Hepatocyte (in vitro differentiated cells): ENCODE data around the gene ZNF394. TPM values are rescaled to one million over a fixed set of nuclear protein-coding genes. Genes with fewer than 3 reads are reported as not detected.

Source experiments
- DNase-seq: peaks from one replicate; pipeline ENCODE4 v3.0.0-alpha.2; 2016; ENCODE audit warnings: low spot score
- H2AFZ ChIP-seq: fragments of 200-600 bp; sonication (generic); 2 replicates; pipeline ENCODE4 v1.6.0; 2016; ENCODE audit warnings: antibody characterized with exemption, mild to moderate bottlenecking
- H3K27ac ChIP-seq: fragments of 200-600 bp; sonication (generic); 2 replicates; pipeline ENCODE4 v1.5.1; 2016; ENCODE audit warnings: mild to moderate bottlenecking
- H3K27me3 ChIP-seq: fragments of 200-600 bp; sonication (generic); 2 replicates; pipeline ENCODE4 v1.6.1; 2016
- H3K36me3 ChIP-seq: fragments of 200-600 bp; sonication (generic); replicated peaks from 2 replicates; pipeline ENCODE4 v1.5.1; 2016; ENCODE audit warnings: low read depth; ENCODE audit not compliant: insufficient read depth
- H3K4me1 ChIP-seq: fragments of 200-600 bp; sonication (generic); 2 replicates; pipeline ENCODE4 v1.5.1; 2016; ENCODE audit warnings: mild to moderate bottlenecking, moderate library complexity; ENCODE audit not compliant: insufficient read depth
- H3K4me2 ChIP-seq: fragments of 200-600 bp; sonication (generic); 2 replicates; pipeline ENCODE4 v1.6.0; 2016
- H3K4me3 ChIP-seq: fragments of 200-600 bp; sonication (generic); 2 replicates; pipeline ENCODE4 v1.5.1; 2016; ENCODE audit warnings: mild to moderate bottlenecking
- H3K79me2 ChIP-seq: fragments of 200-600 bp; sonication (generic); 2 replicates; pipeline ENCODE4 v1.6.0; 2017; ENCODE audit warnings: mild to moderate bottlenecking
- H3K9me2 ChIP-seq: fragments of 200-600 bp; sonication (generic); replicated peaks from 2 replicates; pipeline ENCODE4 v1.6.0; 2017; ENCODE audit warnings: mild to moderate bottlenecking; ENCODE audit not compliant: insufficient read depth
- H3K9me3 ChIP-seq: fragments of 200-600 bp; sonication (generic); 2 replicates; pipeline ENCODE4 v1.5.1; 2016; ENCODE audit warnings: low read depth, mild to moderate bottlenecking
- H4K20me1 ChIP-seq: fragments of 200-600 bp; sonication (generic); 2 replicates; pipeline ENCODE4 v1.6.0; 2016; ENCODE audit warnings: mild to moderate bottlenecking; ENCODE audit not compliant: insufficient read depth, poor library complexity, severe bottlenecking
- EZH2 ChIP-seq: fragments of 200-600 bp; sonication (generic); IDR thresholded peaks from 2 replicates; pipeline ENCODE4 v1.6.1; 2016; ENCODE audit warnings: antibody characterized with exemption, mild to moderate bottlenecking, borderline replicate concordance
- EZH2phosphoT487 ChIP-seq: fragments of 200-600 bp; sonication (generic); IDR thresholded peaks from one replicate; pipeline ENCODE4 v1.6.1; 2018; ENCODE audit warnings: antibody characterized with exemption, mild to moderate bottlenecking, low read depth, moderate library complexity; ENCODE audit not compliant: unreplicated experiment, severe bottlenecking
- WGBS: methylation state at CpG from one replicate; pipeline ENCODE4 v1.1.6; 2016; ENCODE audit warnings: low lambda C conversion rate; ENCODE audit errors: missing lambda C conversion rate; 5-methylcytosine and 5-hydroxymethylcytosine counted together
- polyA plus RNA-seq: library from polyadenylated mRNA; unstranded; fragments of >200 nt; fragmentation: Nextera tagmentation; extraction: Ambion mirVana; gene quantifications from 2 replicates; pipeline ENCODE4 v1.2.1, GENCODE V29; 2016
- total RNA-seq: library from RNA; depleted of rRNA; stranded (reverse); fragments of >200 nt; gene quantifications from 2 replicates; pipeline ENCODE4 v1.2.3, GENCODE V29; 2014
- TF ChIP-seq, protein P1 (sequence below): fragments of 200-600 bp; sonication (generic); IDR thresholded peaks from 2 replicates; pipeline ENCODE4 v1.5.1; 2016; ENCODE audit warnings: antibody characterized with exemption, mild to moderate bottlenecking; ENCODE audit not compliant: poor library complexity

Gene ZNF394
- total and polyA plus RNA-seq, 2 experiments from 2014 or later: 18.4 to 19.4 TPM

DNA sequence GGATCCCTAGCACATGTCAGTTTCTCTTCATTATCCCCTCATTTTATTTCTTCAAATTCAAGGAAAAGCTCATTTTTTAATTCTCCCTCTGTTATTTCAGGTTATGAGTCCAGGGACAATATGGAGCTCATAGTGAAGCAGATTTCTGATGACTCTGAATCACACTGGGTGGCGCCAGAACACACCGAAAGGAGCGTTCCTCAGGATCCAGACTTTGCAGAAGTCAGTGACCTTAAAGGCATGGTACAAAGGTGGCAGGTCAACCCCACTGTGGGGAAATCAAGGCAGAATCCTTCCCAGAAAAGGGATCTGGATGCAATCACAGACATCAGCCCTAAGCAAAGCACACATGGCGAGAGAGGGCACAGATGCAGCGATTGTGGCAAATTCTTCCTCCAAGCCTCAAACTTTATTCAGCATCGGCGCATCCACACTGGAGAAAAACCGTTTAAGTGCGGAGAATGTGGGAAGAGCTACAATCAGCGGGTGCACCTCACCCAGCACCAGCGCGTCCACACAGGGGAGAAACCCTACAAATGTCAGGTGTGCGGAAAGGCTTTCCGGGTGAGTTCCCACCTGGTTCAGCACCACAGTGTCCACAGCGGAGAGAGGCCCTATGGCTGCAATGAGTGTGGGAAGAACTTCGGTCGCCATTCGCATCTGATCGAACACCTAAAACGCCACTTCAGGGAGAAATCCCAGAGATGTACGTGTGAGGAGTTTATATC is 25.8 kb upstream of the ZNF394 start:
- peaks cover 5% of the 10 kb centered on the region for H3K36me3 ChIP-seq
- DNase-seq: no peak
- H2AFZ ChIP-seq: no peak overlapping the region
- H3K4me2 ChIP-seq: no peak overlapping the region
- no peaks in the 10 kb centered on the region for H3K4me1 ChIP-seq
- H3K79me2 ChIP-seq: no peaks in the 10 kb centered on the region
- WGBS: 97% methylated on average over 21 of the region's 21 CpGs
- TF ChIP-seq EZH2phosphoT487: no peak
- TF ChIP-seq, protein P1, sequence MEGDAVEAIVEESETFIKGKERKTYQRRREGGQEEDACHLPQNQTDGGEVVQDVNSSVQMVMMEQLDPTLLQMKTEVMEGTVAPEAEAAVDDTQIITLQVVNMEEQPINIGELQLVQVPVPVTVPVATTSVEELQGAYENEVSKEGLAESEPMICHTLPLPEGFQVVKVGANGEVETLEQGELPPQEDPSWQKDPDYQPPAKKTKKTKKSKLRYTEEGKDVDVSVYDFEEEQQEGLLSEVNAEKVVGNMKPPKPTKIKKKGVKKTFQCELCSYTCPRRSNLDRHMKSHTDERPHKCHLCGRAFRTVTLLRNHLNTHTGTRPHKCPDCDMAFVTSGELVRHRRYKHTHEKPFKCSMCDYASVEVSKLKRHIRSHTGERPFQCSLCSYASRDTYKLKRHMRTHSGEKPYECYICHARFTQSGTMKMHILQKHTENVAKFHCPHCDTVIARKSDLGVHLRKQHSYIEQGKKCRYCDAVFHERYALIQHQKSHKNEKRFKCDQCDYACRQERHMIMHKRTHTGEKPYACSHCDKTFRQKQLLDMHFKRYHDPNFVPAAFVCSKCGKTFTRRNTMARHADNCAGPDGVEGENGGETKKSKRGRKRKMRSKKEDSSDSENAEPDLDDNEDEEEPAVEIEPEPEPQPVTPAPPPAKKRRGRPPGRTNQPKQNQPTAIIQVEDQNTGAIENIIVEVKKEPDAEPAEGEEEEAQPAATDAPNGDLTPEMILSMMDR: peak; percentile 30
- no peak for TF ChIP-seq EZH2
- H3K9me3 ChIP-seq: peaks cover 9% of the 10 kb centered on the region
- H3K27me3 ChIP-seq: no peaks in the 10 kb centered on the region
- no peak overlapping the region for H3K4me3 ChIP-seq
- no peaks in the 10 kb centered on the region for H4K20me1 ChIP-seq
- no peak overlapping the region for H3K27ac ChIP-seq
- no peaks in the 10 kb centered on the region for H3K9me2 ChIP-seq

DNA sequence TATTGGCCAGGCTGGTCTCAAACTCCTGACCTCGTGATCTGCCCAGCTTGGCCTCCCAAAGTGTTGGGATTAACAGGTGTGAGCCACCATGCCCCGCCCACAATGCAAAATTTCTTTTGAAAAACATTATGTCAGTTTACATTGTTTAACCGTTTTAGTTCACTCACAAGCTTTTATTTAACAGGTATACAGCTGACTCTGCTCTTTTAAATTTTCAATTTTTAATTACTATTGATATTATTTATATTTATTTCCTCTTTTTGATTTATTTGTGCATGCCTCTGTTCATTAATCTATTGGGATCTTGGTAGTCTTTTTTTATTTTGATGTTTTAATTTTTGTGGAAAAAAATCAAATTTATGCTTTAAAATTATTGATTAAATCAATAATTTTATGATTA is 21.3 kb upstream of the ZNF394 start:
- no peak for DNase-seq
- Histone ChIP-seq H2AFZ (no peak overlapping the region), H3K79me2 (no peaks in the 10 kb centered on the region), H3K4me3 (no peak overlapping the region), H3K9me2 (no peaks in the 10 kb centered on the region), H3K27ac (no peak overlapping the region), H4K20me1 (no peaks in the 10 kb centered on the region), H3K27me3 (no peaks in the 10 kb centered on the region), H3K4me2 (no peak overlapping the region), H3K4me1 (no peaks in the 10 kb centered on the region), H3K9me3 (no peaks in the 10 kb centered on the region), H3K36me3 (no peaks in the 10 kb centered on the region)
- 97% methylated on average over 3 of the region's 3 CpGs for WGBS
- TF ChIP-seq, protein P1: no peak
- TF ChIP-seq EZH2 (no peak), EZH2phosphoT487 (no peak)

DNA sequence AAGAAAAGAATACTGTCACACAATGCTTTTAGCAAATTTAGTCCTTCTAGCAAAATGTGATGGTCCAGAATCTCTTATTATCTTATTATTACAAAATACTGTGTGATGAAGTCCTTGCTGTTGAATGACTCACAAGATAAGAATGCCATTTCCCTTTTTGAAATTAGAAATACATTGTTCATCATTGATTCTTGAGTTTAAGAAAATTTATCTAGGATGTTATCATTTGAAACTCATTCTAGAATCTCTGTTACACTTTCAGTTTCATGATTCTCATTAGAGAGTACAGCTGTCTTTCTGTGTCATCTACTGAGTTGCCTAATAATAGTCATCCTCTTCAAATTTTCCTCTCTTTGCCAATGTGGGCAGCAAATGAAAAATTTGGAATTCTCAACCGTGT is 14.0 kb upstream of the ZNF394 start:
- Histone ChIP-seq H3K4me1 (no peaks in the 10 kb centered on the region), H3K9me3 (no peaks in the 10 kb centered on the region), H4K20me1 (no peaks in the 10 kb centered on the region), H3K27me3 (no peaks in the 10 kb centered on the region), H3K9me2 (no peaks in the 10 kb centered on the region), H3K4me2 (no peak overlapping the region), H3K36me3 (no peaks in the 10 kb centered on the region), H3K4me3 (no peak overlapping the region), H3K27ac (no peak overlapping the region), H3K79me2 (peaks cover 25% of the 10 kb centered on the region), H2AFZ (no peak overlapping the region)
- TF ChIP-seq, protein P1: no peak
- TF ChIP-seq EZH2phosphoT487: no peak
- no peak for TF ChIP-seq EZH2
- 96% methylated on average over 1 of the region's 1 CpG for WGBS
- DNase-seq: no peak
